Fibroblast of villous mesenchyme (primary cell): Measurements from ENCODE around the gene AICDA. TPM values are rescaled to one million over a fixed set of nuclear protein-coding genes. Genes with fewer than 3 reads are reported as not detected.

Experiments used
- DNase-seq: peaks from one replicate; pipeline ENCODE4 v3.0.0-alpha.2; 2010; ENCODE audit warnings: low read depth
- H3K4me3 ChIP-seq: 2 replicates; pipeline ENCODE4 v1.5.1; 2011; ENCODE audit warnings: low read depth, mild to moderate bottlenecking, low read length
- CTCF ChIP-seq: IDR thresholded peaks from 2 replicates; pipeline ENCODE4 v1.5.1; 2012; ENCODE audit warnings: low read depth, mild to moderate bottlenecking, low read length; ENCODE audit not compliant: insufficient read depth
- small RNA-seq: library from RNA; depleted of rRNA; stranded (forward); fragments of <200 nt; gene quantifications from one replicate; pipeline ENCODE3, GENCODE V24; 2012
- total RNA-seq: library from RNA; depleted of rRNA; stranded (reverse); fragments of >200 nt; gene quantifications from 2 replicates; pipeline ENCODE4 v1.2.3, GENCODE V29; 2012

AICDA gene
- total RNA-seq, 1 donor: not detected

- H3K4me3 ChIP-seq: no peak overlapping the region
- DNase-seq: no peak
- no peak for TF ChIP-seq CTCF
Measured at GRCh38 chr12:8556531-8557097, 56.0 kb downstream of the AICDA start.

- TF ChIP-seq CTCF: no peak
- DNase-seq: no peak
- H3K4me3 ChIP-seq: no peak overlapping the region
Measured at GRCh38 chr12:8554451-8555195, 58.0 kb downstream of the AICDA start.

- DNase-seq: no peak
- TF ChIP-seq CTCF: no peak
- no peak overlapping the region for H3K4me3 ChIP-seq
Measured at GRCh38 chr12:8553088-8553627, 59.5 kb downstream of the AICDA start.

Small RNAs within 50 kb of the gene (small RNA-seq; reads per million reads assigned to genes)
- gene RF00019 (not detected), gene RF00564 (not detected)

Other genes with a start within 250 kb of the AICDA start
- gene CLEC6A, start 156.9 kb downstream of the AICDA start, total RNA-seq: not detected in 2 replicates
- gene CLEC4D, start 99.4 kb downstream of the AICDA start, total RNA-seq: not detected in 2 replicates
- not detected in 2 replicates for gene CLEC4E, start 72.0 kb downstream of the AICDA start, total RNA-seq
- gene MFAP5, start 50.0 kb upstream of the AICDA start, total RNA-seq: 0.86 and 4.8 TPM in 2 replicates
- gene RIMKLB, start 85.1 kb upstream of the AICDA start, total RNA-seq: 15.1 TPM in 2 replicates
- gene A2ML1, start 209.8 kb upstream of the AICDA start, total RNA-seq: not detected in 2 replicates